HCT116 (cell line): ENCODE results near the gene SPG11. TPM values are rescaled to one million over a fixed set of nuclear protein-coding genes. Genes with fewer than 3 reads are reported as not detected.
A peak's percentile ranks its signal among the peaks of the same experiment; 100 is the strongest.

Experiments used
- ATAC-seq: fragments of 200-7000 bp; cut with Tn5 transposase; 2 replicates; pipeline ENCODE4 v1.9.1; 2020; ENCODE audit warnings: mild to moderate bottlenecking, moderate library complexity
- BruUV-seq: library from RNA; stranded (reverse); fragments of 400-500 nt; replicated peaks from 2 replicates; lab custom pipeline; 2021; lab: Mats Ljungman, UMichigan
- CTCF ChIA-PET: fragments of 300-600 bp; sonication (Branson Sonifier 250); formaldehyde crosslinking; loops from one replicate; lab custom pipeline; 2021; ENCODE audit warnings: antibody characterized with exemption; lab: Charles Lee
- POLR2A ChIA-PET: fragments of 300-600, 350-600 bp; sonication (Branson Sonifier 250); formaldehyde crosslinking; loops from one replicate; lab custom pipeline; 2021; ENCODE audit warnings: antibody characterized with exemption; lab: Charles Lee
- RAD21 ChIA-PET, 2 experiments: fragments of 300-600 bp; sonication (Branson Sonifier 250); formaldehyde crosslinking; loops; one replicate each; lab custom pipeline; 2023; ENCODE audit warnings: low total read pairs in 2 of 2; ENCODE audit not compliant: uncharacterized antibody in 2 of 2, unreplicated experiment in 2 of 2, low non-redundant PET in 1 of 2; lab: Charles Lee
- DNase-seq: peaks from one replicate; pipeline ENCODE4 v3.0.0-alpha.2; 2010; ENCODE audit warnings: low read depth, low spot score
- H2AFZ ChIP-seq: fragments of 200-600 bp; shearing (Covaris generic), sonication (generic); 2 replicates; pipeline ENCODE4 v1.6.1; 2017; ENCODE audit warnings: low read depth, mixed run types, mixed read lengths, antibody characterized with exemption, low read length; ENCODE audit not compliant: poor library complexity, severe bottlenecking
- H3K27ac ChIP-seq: 2 replicates; pipeline ENCODE4 v1.5.1; 2012; ENCODE audit warnings: low read depth, low read length
- H3K27me3 ChIP-seq: fragments of 200-600 bp; sonication (generic); 2 replicates; pipeline ENCODE4 v1.6.1; 2016; ENCODE audit warnings: mixed run types, low read length, mixed read lengths; ENCODE audit not compliant: insufficient read depth
- H3K36me3 ChIP-seq, 2 experiments: fragments of 200-500 bp in 1 of 2; fragments of 200-600 bp in 1 of 2; sonication (Bioruptor generic) in 1 of 2; sonication (generic) in 1 of 2; 2 replicates each; pipeline versions ENCODE4 v1.5.1 to v1.6.1; 2014 to 2016; ENCODE audit warnings: low read length in 2 of 2, inconsistent platforms in 1 of 2, mixed read lengths in 1 of 2, mixed run types in 1 of 2; ENCODE audit not compliant: insufficient read depth in 2 of 2, control insufficient read depth in 1 of 2
- H3K4me1 ChIP-seq, 2 experiments: fragments of 200-600 bp in 1 of 2; sonication (generic) in 1 of 2; 2 replicates each; pipeline versions ENCODE4 v1.5.1 to v1.6.1; 2012 to 2017; ENCODE audit warnings: low read length in 2 of 2, inconsistent platforms in 1 of 2, mild to moderate bottlenecking in 1 of 2, mixed read lengths in 1 of 2, mixed run types in 1 of 2, moderate library complexity in 1 of 2; ENCODE audit not compliant: insufficient read depth in 2 of 2, control insufficient read depth in 1 of 2
- H3K4me2 ChIP-seq: fragments of 200-600 bp; sonication (generic); 2 replicates; pipeline ENCODE4 v1.6.1; 2017; ENCODE audit warnings: mixed run types, low read length, mixed read lengths
- H3K4me3 ChIP-seq, 2 experiments: fragments of 200-600 bp in 1 of 2; sonication (generic) in 1 of 2; replicated peaks in 1 of 2; 2 replicates each; pipeline ENCODE4 v1.5.1; 2011 to 2016; ENCODE audit warnings: low read length in 2 of 2, control low read depth in 1 of 2, low read depth in 1 of 2, mild to moderate bottlenecking in 1 of 2, mixed read lengths in 1 of 2, mixed run types in 1 of 2
- H3K79me2 ChIP-seq: fragments of 200-600 bp; sonication (generic); 2 replicates; pipeline ENCODE4 v1.6.1; 2017; ENCODE audit warnings: mild to moderate bottlenecking, mixed run types, low read length, moderate library complexity, mixed read lengths; ENCODE audit not compliant: insufficient read depth
- H3K9ac ChIP-seq: fragments of 200-600 bp; sonication (generic); 2 replicates; pipeline ENCODE4 v1.6.1; 2016; ENCODE audit warnings: low read length, mixed read lengths
- H3K9me2 ChIP-seq: fragments of 200-600 bp; sonication (generic), shearing (Covaris generic); 2 replicates; pipeline ENCODE4 v1.6.1; 2017; ENCODE audit warnings: mixed run types, mild to moderate bottlenecking, moderate library complexity; ENCODE audit not compliant: insufficient read depth
- H3K9me3 ChIP-seq, 2 experiments: fragments of 200-500 bp in 1 of 2; fragments of 200-600 bp in 1 of 2; sonication (Bioruptor generic) in 1 of 2; sonication (generic) in 1 of 2; 2 replicates each; pipeline ENCODE4 v1.6.1; 2014 to 2017; ENCODE audit warnings: low read length in 2 of 2, mixed read lengths in 2 of 2, inconsistent platforms in 1 of 2, low read depth in 1 of 2, mild to moderate bottlenecking in 1 of 2, mixed run types in 1 of 2, moderate library complexity in 1 of 2; ENCODE audit not compliant: control insufficient read depth in 1 of 2, insufficient read depth in 1 of 2
- H4K20me1 ChIP-seq: fragments of 200-600 bp; sonication (generic), shearing (Covaris generic); 2 replicates; pipeline ENCODE4 v1.6.1; 2017; ENCODE audit warnings: mixed run types, mild to moderate bottlenecking, moderate library complexity; ENCODE audit not compliant: insufficient read depth
- ELF1 ChIP-seq: IDR thresholded peaks from 2 replicates; pipeline ENCODE4 v1.6.1; 2012; ENCODE audit warnings: low read depth, borderline replicate concordance
- POLR2AphosphoS5 ChIP-seq: IDR thresholded peaks from 2 replicates; pipeline ENCODE4 v1.6.1; 2011; ENCODE audit warnings: mild to moderate bottlenecking, low read depth, low read length, moderate library complexity
- SIN3A ChIP-seq: IDR thresholded peaks from 2 replicates; pipeline ENCODE4 v1.6.1; 2012; ENCODE audit warnings: low read depth
- TCF7L2 ChIP-seq: IDR thresholded peaks from 2 replicates; pipeline ENCODE4 v1.7.0; 2011; ENCODE audit warnings: borderline replicate concordance, inconsistent platforms; ENCODE audit not compliant: insufficient read depth, insufficient read length; ENCODE audit errors: extremely low read depth
- ZBTB33 ChIP-seq: IDR thresholded peaks from 2 replicates; pipeline ENCODE4 v1.6.1; 2011; ENCODE audit warnings: mild to moderate bottlenecking, low read length, moderate library complexity; ENCODE audit not compliant: insufficient replicate concordance; ENCODE audit errors: extremely low read depth
- intact Hi-C: fragments of 100-400 bp; cut with micrococcal nuclease; formaldehyde crosslinking; loops from 2 replicates; pipeline ENCODE4 v1.10.0; 2022
- total RNA-seq: library from RNA; stranded (reverse); gene quantifications from one replicate; pipeline ENCODE4 v1.2.1, GENCODE V29; 2021; ENCODE audit not compliant: unreplicated experiment

Gene SPG11
- total RNA-seq, 1 experiment from 2014 or later, result 34.8 TPM

DNA sequence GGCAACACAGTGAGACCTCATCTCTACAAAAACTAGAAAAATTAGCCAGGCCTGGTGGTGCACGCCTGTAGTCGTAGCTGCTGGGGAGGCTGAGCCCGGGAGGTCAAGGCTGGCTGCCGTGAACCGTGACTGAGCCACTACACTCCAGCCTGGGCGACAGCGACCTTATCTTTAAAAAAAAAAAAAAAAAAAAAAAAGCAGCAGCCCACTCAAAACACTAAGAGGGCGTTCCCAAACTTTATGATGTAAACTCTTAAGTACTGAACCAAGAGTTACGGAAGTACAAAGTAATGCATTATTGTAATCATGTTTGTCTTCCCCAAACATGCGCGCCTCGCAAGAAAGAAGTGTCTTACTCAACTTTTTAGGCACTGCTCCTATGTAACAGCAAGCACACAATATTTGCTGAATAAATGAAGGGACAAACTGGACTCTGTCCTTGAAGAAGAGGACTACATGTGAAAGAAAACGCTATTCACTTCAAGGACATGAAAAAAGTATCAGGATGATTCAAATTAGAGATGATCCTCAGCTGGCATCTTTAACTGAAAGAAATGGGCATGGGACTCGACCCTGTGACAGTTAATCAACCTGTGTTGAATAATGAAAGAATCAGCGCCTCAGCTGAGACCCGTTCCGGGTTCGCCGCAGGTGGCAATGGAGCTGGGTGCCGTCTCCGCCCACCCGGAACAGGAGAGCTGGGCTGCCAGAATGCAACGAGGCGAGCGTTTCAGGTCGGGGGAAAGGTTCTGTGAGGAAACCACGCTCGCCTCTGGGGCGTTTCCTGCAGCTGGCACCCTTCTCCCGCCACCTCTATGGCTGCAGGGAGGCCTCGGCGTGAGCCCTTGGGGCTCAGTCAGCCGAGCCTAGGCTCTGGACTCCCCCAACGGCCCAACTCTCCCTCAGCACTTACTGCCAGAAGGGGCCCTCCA is 718 bp downstream of the SPG11 start:
- H3K4me2 ChIP-seq, result peak overlapping the region; percentile 78
- peak overlapping the region; percentile 95 for H3K9ac ChIP-seq
- ATAC-seq (peak; percentile 73), DNase-seq (peak; percentile 34)
- RAD21 ChIA-PET, result interaction anchor here (1.0 to 1.9 kb wide), 7 partner anchors 49 to 76 kb away, joined by 4 to 16 read pairs (median 5); partner anchors contain the start of genes B2M (in 2 of the 2), PATL2 (in 2 of the 2) and TRIM69 (in 1 of the 2)
- intact Hi-C loops, result loop anchor here (1.0 kb wide), 3 partner anchors 49 to 76 kb away; partner anchors contain the start of genes B2M and PATL2
- H3K27me3 ChIP-seq, result no peaks in the 10 kb centered on the region
- H3K9me3 ChIP-seq, result no peaks in the 10 kb centered on the region
- CTCF ChIA-PET, result interaction anchor here (0.6 to 2.9 kb wide), 22 partner anchors 11 to 191 kb away, joined by 3 to 39 read pairs (median 4); partner anchors contain the start of genes B2M, PATL2 and TRIM69
- peak overlapping the region; percentile 87 for H3K27ac ChIP-seq
- no peak overlapping the region for H2AFZ ChIP-seq
- peak overlapping the region; percentile 67 to 96 for H3K4me3 ChIP-seq
- H3K36me3 ChIP-seq, result peaks cover 8 to 9% of the 10 kb centered on the region in 2 experiments; a peak in 3 of 4 replicates
- H3K9me2 ChIP-seq, result no peaks in the 10 kb centered on the region
- peaks cover 29% of the 10 kb centered on the region for H3K79me2 ChIP-seq
- TF ChIP-seq SIN3A (0 out of 2 replicates have a peak, but pooled peaks have one; percentile 37), ELF1 (no peak)
- peaks cover 5 to 13% of the 10 kb centered on the region in 2 experiments for H3K4me1 ChIP-seq
- POLR2A ChIA-PET, result interaction anchor here (0.9 to 2.6 kb wide), 15 partner anchors 10 to 264 kb away, joined by 3 to 27 read pairs (median 4); partner anchors contain the start of genes B2M, PATL2 and TRIM69
- H4K20me1 ChIP-seq, result no peaks in the 10 kb centered on the region
- TSS peak; percentile 74 for BruUV-seq

- DNase-seq (no peak), ATAC-seq (no peak)
- Histone ChIP-seq H3K4me2 (peak overlapping the region; percentile 78; the same call in 1 of the 2 replicates), H3K79me2 (peaks cover 29% of the 10 kb centered on the region), H3K4me1 (peaks cover 5 to 13% of the 10 kb centered on the region in 2 experiments), H3K9ac (no peak overlapping the region), H2AFZ (no peak overlapping the region), H3K9me2 (no peaks in the 10 kb centered on the region), H3K9me3 (no peaks in the 10 kb centered on the region), H3K36me3 (peaks cover 12% of the 10 kb centered on the region in 2 experiments), H4K20me1 (no peaks in the 10 kb centered on the region), H3K27me3 (no peaks in the 10 kb centered on the region), H3K27ac (no peak overlapping the region; the same call in 1 of the 2 replicates), H3K4me3 (no peak overlapping the region; a peak in 1 of 4 replicates)
- BruUV-seq, result no TSS peak
- ChIA-PET RAD21 (no interaction called here), CTCF (no interaction called here), POLR2A (no interaction called here)
- intact Hi-C loops, result no loop called here
- TF ChIP-seq ELF1, result no peak
- no peak for TF ChIP-seq TCF7L2
- no peak for TF ChIP-seq ZBTB33
- no peak for TF ChIP-seq POLR2AphosphoS5
These were observed 1.9 kb downstream of the SPG11 start for GRCh38 chr15:44661576-44661975.
